Measurements from ENCODE around the gene MPO.

The MPO gene

GRCh38 chr17:58319173-58320162, 38.7 kb upstream of the MPO start:
- no peak for DNase-seq (ENCODE audit: low read depth in 3 of 3)

DNA sequence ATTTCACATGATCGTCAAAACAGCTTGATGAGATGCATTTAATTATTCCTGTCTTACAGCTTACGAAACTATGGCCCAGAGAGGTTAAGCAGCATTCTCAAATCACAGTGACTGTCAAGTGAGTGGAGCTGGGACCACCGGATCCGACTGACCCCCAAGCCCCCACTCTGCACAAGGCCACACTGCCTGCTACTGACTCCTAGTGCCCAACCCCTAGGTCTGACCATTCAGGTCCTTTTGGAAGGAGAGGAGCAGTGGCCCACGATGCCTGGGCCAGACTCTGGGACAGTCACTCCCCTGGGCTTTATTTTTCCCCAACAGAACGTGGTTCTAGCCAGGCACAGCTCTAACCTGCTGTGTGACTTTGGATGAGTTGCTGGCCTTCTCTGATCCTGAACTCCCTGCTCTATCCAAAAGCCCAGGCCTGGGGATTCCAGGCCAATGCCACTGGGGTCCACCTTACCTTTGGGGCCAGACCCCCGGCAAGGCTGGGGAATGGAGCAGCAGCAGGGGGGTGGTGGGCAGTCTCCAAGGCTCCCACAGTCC, 38.0 kb upstream of the MPO start:
- no peak for DNase-seq (ENCODE audit: low read depth in 3 of 3)

- DNase-seq (ENCODE audit: low read depth in 3 of 3), result no peak
Observed at GRCh38 chr17:58318065-58318481, 37.3 kb upstream of the MPO start.

DNA sequence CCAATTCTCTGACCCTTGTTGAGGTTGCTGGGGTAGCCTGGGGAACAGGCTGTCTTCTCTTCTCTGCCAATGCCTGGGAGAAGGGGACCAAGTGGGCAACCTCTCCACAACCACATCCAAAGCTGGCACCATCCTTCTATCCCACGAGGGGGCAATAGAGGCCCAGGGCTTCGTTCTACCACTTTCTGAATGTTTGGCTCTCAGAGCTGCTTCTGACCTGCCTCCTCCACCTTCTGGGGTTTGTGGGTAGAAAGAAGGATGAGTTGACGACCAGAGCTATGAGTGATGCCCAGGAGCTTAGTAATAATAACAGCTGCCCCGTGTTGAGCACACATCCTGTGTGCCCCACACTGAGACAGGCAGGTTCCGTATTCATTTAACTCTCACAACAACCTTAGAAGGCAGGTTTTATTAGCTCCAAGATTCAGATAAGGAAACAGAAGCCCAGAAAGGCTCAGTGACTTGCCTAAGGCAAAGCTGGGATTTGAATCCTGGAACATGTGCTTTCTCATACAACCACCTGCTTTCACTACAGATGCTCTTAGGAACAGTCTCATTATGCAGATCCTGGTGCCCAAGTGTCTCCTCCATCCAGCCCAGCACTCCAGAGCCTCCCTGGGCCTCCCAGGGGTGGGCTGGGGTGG, 36.8 kb upstream of the MPO start:
- DNase-seq (ENCODE audit: low read depth in 3 of 3), result peak in 2 of 3 experiments; percentile 53 to 62

- DNase-seq (ENCODE audit: low read depth in 3 of 3), result no peak
Observed at GRCh38 chr17:58316260-58316960, 35.7 kb upstream of the MPO start.

DNA sequence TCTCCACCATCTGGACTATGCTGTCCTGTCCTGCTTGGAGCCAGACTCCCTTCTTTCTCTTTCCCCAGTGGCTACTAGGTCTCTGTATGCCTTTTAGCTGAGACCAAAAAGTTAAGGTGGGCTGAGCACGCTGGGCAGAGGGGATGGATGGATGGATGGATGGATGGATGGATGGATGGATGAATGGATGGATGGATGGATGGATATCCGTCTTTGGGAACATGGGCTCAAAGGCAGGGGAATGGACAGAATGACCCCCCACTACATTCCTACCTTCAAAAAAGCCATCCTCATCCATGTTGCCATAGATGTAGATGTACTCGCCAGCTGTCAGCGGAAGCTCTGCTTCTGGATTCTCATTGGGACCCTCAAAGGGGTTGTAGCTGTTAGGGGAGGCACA, 35.0 kb upstream of the MPO start:
- DNase-seq (ENCODE audit: low read depth in 3 of 3), result no peak

DNA sequence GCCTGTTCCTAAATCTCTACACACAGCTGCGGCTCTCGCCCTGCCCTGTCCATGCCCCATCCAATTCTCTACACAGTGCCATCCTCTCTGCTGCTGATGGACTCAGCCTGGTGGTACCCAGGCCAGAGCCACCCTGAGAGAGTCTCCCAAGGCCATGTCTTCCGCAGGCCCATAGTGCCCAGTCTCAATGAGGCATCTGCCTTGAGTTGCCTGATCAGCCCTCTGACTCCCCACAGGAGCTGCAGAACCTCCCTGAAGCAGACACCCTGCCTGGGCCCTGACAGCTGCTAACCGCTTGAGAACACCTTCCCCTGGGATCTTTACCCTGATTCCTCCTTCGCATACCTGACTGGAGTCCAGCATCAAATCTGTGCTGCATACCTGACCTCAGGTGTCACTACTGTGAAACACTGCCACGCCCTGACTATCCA, 34.6 kb upstream of the MPO start:
- no peak for DNase-seq (ENCODE audit: low read depth in 3 of 3)

- no peak for DNase-seq (ENCODE audit: low read depth in 3 of 3)
Observed at GRCh38 chr17:58314706-58315015, 33.9 kb upstream of the MPO start.

DNA sequence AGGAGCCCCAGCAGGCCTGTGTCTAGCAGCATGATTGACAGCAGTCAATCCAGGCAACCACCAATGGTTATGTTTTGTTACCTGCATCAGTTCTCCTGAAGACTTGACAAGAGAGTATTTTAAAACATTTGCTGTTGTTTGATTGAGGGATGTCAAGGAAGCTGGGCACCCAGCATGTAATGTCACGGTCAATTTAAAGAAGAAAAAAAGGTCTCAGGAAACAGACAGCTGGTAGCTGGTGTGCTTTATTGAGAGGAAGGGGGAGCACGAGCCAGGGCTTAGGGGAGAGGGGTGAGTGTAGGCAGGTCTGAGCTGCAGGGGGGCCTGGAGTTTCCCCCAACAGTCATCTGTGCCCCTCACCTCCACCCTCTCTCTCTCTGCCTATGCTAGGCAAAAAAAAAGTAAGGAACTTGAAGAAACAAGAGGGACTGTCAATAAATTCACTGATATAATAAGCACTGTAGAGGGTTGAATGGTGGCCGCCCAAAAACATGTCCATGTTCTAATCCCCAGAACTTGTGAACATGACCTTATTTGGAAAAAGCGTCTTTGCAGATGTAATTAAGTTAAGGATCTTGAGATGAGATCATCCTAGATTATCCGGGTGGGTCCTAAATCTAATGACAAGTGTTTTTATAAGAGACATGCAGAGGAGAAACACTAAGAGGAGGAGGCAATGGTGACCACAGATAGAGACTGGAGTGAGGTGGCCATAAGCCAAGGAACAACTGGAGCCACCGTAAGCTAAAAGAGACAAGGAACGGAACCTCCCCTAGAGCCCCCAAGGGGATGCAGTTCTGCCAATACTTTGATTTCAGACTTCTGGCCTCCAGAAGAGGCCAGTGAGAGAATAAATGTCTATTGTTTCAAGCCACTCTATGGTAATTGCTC, 33.3 kb upstream of the MPO start:
- DNase-seq (ENCODE audit: low read depth in 3 of 3), result no peak

DNA sequence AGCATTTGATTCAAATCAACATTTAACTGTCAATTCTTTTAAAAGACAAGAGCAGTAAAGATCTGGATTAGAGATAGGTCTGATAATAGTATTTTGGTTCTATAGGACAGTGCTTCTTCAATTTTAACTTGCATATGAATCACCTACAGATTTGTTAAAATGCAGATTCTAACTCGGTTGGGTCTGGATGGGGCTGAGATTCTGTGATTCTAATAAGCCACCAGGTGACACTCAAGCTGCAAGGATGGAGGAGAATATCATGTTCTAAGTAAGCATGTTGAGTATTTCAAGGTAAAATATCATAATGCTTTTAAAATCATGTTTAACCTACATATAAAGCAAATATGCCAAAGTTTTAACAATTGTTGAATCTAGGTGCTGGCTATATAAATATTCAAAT, 32.1 kb upstream of the MPO start:
- no peak for DNase-seq (ENCODE audit: low read depth in 3 of 3)

- no peak for DNase-seq (ENCODE audit: low read depth in 3 of 3)
Observed at GRCh38 chr17:58312021-58312630, 31.4 kb upstream of the MPO start.

GRCh38 chr17:58311429-58311894, 30.7 kb upstream of the MPO start:
- no peak for DNase-seq (ENCODE audit: low read depth in 3 of 3)

GRCh38 chr17:58310511-58311428, 30.0 kb upstream of the MPO start:
- no peak for DNase-seq (ENCODE audit: low read depth in 3 of 3)

DNA sequence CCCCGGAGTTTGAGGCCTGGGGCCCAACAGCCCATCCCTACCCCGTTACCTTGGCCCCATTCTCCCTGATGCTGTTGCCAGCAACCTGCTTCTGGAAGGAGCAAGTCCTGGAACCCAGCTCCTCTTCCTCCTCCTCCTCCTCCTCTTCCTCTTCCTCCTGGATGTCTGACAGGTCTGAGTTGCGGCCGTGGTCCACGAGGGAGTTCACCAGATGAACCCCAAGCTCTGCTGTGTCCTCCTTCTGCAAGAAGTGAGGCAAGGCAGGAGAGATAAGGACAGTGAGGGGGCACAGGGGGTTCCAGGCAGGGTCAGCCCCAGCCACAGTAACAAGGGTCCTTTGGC, 29.2 kb upstream of the MPO start:
- DNase-seq (ENCODE audit: low read depth in 3 of 3), result no peak

DNA sequence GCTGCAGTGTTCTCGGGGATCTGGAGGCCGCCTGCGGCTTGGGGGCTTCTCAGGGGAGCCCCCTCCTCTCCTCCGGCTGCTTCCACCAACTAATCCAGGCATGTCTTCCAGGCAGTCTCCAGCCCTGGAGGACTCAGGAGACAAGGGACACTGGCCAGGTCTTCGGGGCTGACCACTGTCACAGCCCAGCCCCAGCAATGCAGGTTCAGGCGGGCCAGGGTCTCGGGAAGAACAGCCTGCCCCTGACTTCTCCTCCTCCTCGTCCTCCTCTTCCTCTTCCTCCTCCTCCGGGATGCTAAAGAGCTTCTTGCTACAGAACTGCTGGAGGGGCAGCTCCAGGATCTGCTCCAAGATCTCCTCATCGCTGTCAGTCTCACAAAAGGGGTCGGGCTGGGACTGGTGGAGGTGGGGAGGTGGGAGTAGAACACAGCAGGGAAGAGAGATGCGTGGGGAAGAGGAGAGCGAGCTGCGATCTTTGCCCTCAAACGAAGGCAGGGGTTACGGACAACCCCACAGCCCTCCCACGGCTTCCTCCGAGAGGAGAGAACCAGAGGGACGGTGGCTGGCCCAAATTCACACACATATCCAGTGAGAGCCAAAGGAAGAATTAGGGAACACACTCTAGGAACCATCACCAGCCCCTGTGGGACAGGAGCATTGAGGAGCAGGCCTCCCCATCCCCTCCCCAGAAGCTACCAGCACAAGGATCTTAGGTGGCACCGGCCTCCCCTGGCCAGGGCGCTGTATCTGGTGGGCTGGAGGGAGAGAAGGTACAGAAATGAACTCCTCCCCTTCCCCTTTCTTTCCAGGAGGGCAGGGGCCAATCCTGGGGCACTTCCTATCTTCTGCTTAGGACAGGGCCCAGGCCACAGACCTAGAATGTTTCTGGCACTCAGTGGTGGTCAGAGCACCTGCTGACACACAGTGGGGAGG, 28.5 kb upstream of the MPO start:
- no peak for DNase-seq (ENCODE audit: low read depth in 3 of 3)

DNA sequence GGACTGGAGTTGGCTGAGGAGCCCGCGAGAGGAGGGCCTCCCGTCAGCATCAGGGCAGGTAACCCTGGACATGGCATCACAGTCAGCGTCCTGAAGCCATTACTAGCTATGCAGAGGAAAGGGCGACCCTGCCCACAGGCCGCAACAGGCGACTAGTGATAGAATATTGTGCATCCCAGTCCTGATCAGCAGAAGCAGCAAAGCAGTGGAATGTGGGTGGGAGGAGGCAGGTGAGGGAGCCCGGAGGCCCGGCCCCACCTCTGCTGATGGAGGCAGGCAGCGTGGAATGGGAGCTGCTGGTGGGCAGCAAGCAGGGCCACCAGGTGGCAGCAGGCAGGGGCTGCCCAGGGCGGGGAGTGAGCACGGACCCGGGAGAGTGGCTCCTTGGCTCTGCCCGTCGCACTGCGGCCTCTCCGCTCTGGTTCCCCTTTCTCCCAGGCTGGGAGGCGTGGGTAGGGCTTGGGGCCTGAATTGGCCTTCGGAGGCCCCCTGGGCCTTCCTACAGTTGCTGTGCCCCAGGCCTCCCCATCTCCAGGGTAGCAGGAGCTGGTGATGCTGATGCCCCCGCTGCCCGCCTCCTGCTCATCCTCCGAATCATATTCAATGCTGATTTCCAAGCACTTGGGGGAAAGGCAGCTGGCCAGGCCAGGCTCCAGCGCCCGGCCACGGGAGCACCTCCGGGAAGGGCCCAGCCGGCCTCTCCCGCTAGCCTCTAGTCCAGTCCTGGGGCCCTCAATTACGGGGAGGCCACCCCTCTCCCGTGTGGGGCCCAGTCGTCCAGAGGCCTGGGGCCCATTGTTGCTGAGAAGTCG, 27.6 kb upstream of the MPO start:
- no peak for DNase-seq (ENCODE audit: low read depth in 3 of 3)

GRCh38 chr17:58307468-58308172, 26.9 kb upstream of the MPO start:
- no peak for DNase-seq (ENCODE audit: low read depth in 3 of 3)

Data from stimulated activated CD4-positive, alpha-beta T cell treated with anti-CD3 and anti-CD28 coated beads, TNF-alpha, amount 100 ng/mL, for 4 hours (primary cell).